GM12878 (cell line): Measurements from ENCODE around the gene ACCSL.

Source experiments
- CEBPB ChIP-seq, 2 experiments: fragments of 150-350 bp in 1 of 2; IDR thresholded peaks; 2 replicates each; pipeline ENCODE4 v1.6.1; 2012 to 2014; ENCODE audit warnings: low read depth in 2 of 2, low read length in 2 of 2, borderline replicate concordance in 1 of 2, inconsistent platforms in 1 of 2
- CHD2 ChIP-seq: IDR thresholded peaks from 2 replicates; pipeline ENCODE4 v1.6.1; 2011; ENCODE audit warnings: low read depth, low read length, improper control_type of control experiment, borderline replicate concordance
- CTCF ChIP-seq, 3 experiments: IDR thresholded peaks in 2 of 3; conservative IDR thresholded peaks in 1 of 3; 2 replicates each; pipeline ENCODE4 v1.5.1; 2011; ENCODE audit warnings: low read depth in 3 of 3, low read length in 3 of 3, mild to moderate bottlenecking in 3 of 3, control low read depth in 2 of 3, moderate library complexity in 2 of 3, inconsistent platforms in 1 of 3, mixed read lengths in 1 of 3; ENCODE audit not compliant: control insufficient read depth in 2 of 3, insufficient read depth in 1 of 3; ENCODE audit errors: extremely low read depth in 1 of 3
- HDAC2 ChIP-seq: fragments of 200-600 bp; sonication (generic); IDR thresholded peaks from 2 replicates; pipeline ENCODE4 v1.6.1; 2017
- HDGF ChIP-seq: fragments of 450-650 bp; IDR thresholded peaks from 2 replicates; pipeline ENCODE4 v1.6.1; 2016; ENCODE audit warnings: antibody characterized with exemption
- LARP7 ChIP-seq: fragments of 450-650 bp; IDR thresholded peaks from 2 replicates; pipeline ENCODE4 v1.6.1; 2017; ENCODE audit warnings: mild to moderate bottlenecking
- NR2C2 ChIP-seq: IDR thresholded peaks from 2 replicates; pipeline ENCODE4 v1.6.1; 2011; ENCODE audit warnings: borderline replicate concordance, low read depth; ENCODE audit not compliant: control insufficient read depth, insufficient read length
- PBX3 ChIP-seq: IDR thresholded peaks from 2 replicates; pipeline ENCODE4 v1.6.1; 2011; ENCODE audit warnings: mild to moderate bottlenecking, low read depth, low read length, moderate library complexity; ENCODE audit not compliant: insufficient replicate concordance
- POLR2A ChIP-seq: IDR thresholded peaks from 2 replicates; pipeline ENCODE4 v1.6.1; 2011; ENCODE audit warnings: low read depth, mild to moderate bottlenecking, low read length
- SIN3A ChIP-seq: IDR thresholded peaks from 2 replicates; pipeline ENCODE4 v1.6.1; 2012; ENCODE audit warnings: low read depth, low read length, improper control_type of control experiment

GRCh38 chr11:44037658-44037998, 10.2 kb upstream of the ACCSL start:
- TF ChIP-seq LARP7 (no peak), CTCF (IDR thresholded peaks at IDR 0.05 in 2 of 3, conservative IDR thresholded peaks at IDR 0.05 in 1 of 3; ENCODE audit: control insufficient read depth in 2 of 3, extremely low read depth in 1 of 3, insufficient read depth in 1 of 3, low read depth in 3 of 3, low read length in 3 of 3) (no peak), PBX3 (no peak), SIN3A (no peak), POLR2A (no peak), HDAC2 (no peak), CHD2 (no peak), CEBPB (IDR thresholded peaks at IDR 0.05; ENCODE audit: borderline replicate concordance in 1 of 2, low read depth in 2 of 2, low read length in 2 of 2) (no peak), NR2C2 (no peak), HDGF (no peak)
